Measurements from ENCODE around the gene RMC1. TPM values are rescaled to one million over a fixed set of nuclear protein-coding genes. Genes with fewer than 3 reads are reported as not detected.

RMC1 gene
- polyA plus RNA-seq, 1 experiment = 10.8 TPM

GRCh38 chr18:23569299-23570063, 66.2 kb downstream of the RMC1 start:
- ChIA-PET POLR2A (no interaction called here), CTCF (interaction anchor here (0.9 to 1.2 kb wide), 2 partner anchors 11 to 16 kb away, joined by 3 to 4 read pairs; no protein-coding TSS in a partner anchor)
- H3K4me3 ChIP-seq (ENCODE audit: low read depth, low read length) = no peak overlapping the region
- no peak for DNase-seq (ENCODE audit: low read depth)
- TF ChIP-seq, protein P1, sequence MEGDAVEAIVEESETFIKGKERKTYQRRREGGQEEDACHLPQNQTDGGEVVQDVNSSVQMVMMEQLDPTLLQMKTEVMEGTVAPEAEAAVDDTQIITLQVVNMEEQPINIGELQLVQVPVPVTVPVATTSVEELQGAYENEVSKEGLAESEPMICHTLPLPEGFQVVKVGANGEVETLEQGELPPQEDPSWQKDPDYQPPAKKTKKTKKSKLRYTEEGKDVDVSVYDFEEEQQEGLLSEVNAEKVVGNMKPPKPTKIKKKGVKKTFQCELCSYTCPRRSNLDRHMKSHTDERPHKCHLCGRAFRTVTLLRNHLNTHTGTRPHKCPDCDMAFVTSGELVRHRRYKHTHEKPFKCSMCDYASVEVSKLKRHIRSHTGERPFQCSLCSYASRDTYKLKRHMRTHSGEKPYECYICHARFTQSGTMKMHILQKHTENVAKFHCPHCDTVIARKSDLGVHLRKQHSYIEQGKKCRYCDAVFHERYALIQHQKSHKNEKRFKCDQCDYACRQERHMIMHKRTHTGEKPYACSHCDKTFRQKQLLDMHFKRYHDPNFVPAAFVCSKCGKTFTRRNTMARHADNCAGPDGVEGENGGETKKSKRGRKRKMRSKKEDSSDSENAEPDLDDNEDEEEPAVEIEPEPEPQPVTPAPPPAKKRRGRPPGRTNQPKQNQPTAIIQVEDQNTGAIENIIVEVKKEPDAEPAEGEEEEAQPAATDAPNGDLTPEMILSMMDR (IDR thresholded peaks at IDR 0.05; ENCODE audit: insufficient read depth, low read depth, low read length) = no peak
- H3K27me3 ChIP-seq (ENCODE audit: control insufficient read depth, insufficient read depth, low read length) = no peaks in the 10 kb centered on the region
- peaks cover 5% of the 10 kb centered on the region for H3K36me3 ChIP-seq (ENCODE audit: control insufficient read depth, insufficient read depth, low read length)

DNA sequence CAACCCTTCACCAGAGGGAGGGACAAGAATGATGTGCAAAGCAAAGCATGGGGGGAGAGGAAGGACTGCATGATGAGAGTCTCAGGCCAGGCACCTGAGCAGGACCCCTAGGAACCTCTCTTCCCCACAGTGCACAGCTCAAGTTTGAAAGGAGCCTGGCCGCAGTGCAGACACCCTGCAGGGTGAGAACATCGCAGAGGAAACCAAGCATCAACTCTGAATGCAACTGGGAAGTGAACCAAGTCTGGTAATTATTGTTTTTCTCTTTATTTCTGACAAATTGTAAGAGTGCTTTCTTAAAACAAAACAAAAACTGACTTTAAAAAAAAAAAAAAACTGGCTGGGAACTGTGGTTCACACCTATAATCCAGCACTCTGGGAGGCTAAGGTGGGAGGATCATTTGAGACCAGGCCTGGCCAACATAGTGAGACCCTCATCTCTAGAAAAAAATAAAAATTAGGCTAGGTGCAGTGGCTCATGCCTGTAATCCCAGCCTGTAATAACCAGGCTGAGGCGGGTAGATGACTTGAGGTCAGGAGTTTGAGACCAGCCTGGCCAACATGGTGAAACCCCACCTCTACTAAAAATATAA, 67.7 kb downstream of the RMC1 start:
- CTCF ChIA-PET = interaction anchor here (0.6 to 1.4 kb wide), 2 partner anchors 11 to 51 kb away, joined by 3 to 5 read pairs; no protein-coding TSS in a partner anchor
- peaks cover 8% of the 10 kb centered on the region for H3K36me3 ChIP-seq (ENCODE audit: control insufficient read depth, insufficient read depth, low read length)
- no peak for DNase-seq (ENCODE audit: low read depth)
- TF ChIP-seq, protein P1 (IDR thresholded peaks at IDR 0.05; ENCODE audit: insufficient read depth, low read depth, low read length) = no peak
- POLR2A ChIA-PET = no interaction called here
- no peak overlapping the region for H3K4me3 ChIP-seq (ENCODE audit: low read depth, low read length)
- H3K27me3 ChIP-seq (ENCODE audit: control insufficient read depth, insufficient read depth, low read length) = no peaks in the 10 kb centered on the region

- DNase-seq (ENCODE audit: low read depth) = no peak
- Histone ChIP-seq H3K4me3 (ENCODE audit: low read depth, low read length) (no peak overlapping the region), H3K27me3 (ENCODE audit: control insufficient read depth, insufficient read depth, low read length) (no peaks in the 10 kb centered on the region), H3K36me3 (ENCODE audit: control insufficient read depth, insufficient read depth, low read length) (peaks cover 9% of the 10 kb centered on the region)
- ChIA-PET POLR2A (no interaction called here), CTCF (no interaction called here)
- TF ChIP-seq, protein P1 (IDR thresholded peaks at IDR 0.05; ENCODE audit: insufficient read depth, low read depth, low read length) = no peak
Measured at GRCh38 chr18:23572012-23572411, 68.7 kb downstream of the RMC1 start.

DNA sequence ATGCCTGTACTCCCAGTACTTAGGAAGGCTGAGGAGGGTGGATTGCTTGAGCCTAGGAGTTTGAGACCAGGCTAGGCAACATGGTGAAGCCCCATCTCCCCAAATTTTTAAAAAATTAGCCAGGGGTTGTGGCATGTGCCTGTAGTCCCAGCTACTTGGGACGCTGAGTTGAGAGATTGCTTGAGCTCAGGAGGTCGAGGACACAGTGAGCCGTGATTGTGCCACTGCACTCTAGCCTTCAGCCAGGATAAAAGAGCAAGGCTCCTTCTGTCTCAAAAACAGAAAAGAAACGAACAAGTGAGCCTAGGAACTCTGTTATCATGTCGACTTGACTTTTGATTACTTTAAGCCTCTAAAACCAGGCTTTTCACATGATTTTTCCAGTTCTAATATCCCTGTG, 69.3 kb downstream of the RMC1 start:
- H3K27me3 ChIP-seq (ENCODE audit: control insufficient read depth, insufficient read depth, low read length) = no peaks in the 10 kb centered on the region
- POLR2A ChIA-PET = no interaction called here
- DNase-seq (ENCODE audit: low read depth) = no peak
- H3K4me3 ChIP-seq (ENCODE audit: low read depth, low read length) = no peak overlapping the region
- CTCF ChIA-PET = no interaction called here
- peaks cover 9% of the 10 kb centered on the region for H3K36me3 ChIP-seq (ENCODE audit: control insufficient read depth, insufficient read depth, low read length)
- TF ChIP-seq, protein P1 (IDR thresholded peaks at IDR 0.05; ENCODE audit: insufficient read depth, low read depth, low read length) = no peak

GRCh38 chr18:23573020-23573419, 69.7 kb downstream of the RMC1 start:
- CTCF ChIA-PET = no interaction called here
- POLR2A ChIA-PET = no interaction called here
- no peaks in the 10 kb centered on the region for H3K27me3 ChIP-seq (ENCODE audit: control insufficient read depth, insufficient read depth, low read length)

More at GRCh38 chr18:23573020-23573419, 69.7 kb downstream of the RMC1 start:
- no peak overlapping the region for H3K4me3 ChIP-seq (ENCODE audit: low read depth, low read length)
- TF ChIP-seq, protein P1 (IDR thresholded peaks at IDR 0.05; ENCODE audit: insufficient read depth, low read depth, low read length) = no peak
- peaks cover 9% of the 10 kb centered on the region for H3K36me3 ChIP-seq (ENCODE audit: control insufficient read depth, insufficient read depth, low read length)
- DNase-seq (ENCODE audit: low read depth) = no peak

All from BJ (cell line).